Tibial nerve (tissue), 4 donors: ENCODE results near the gene HIPK2. TPM values are rescaled to one million over a fixed set of nuclear protein-coding genes. Genes with fewer than 3 reads are reported as not detected.

Experiments used
- DNase-seq, 2 donors: peaks; one replicate each; pipeline ENCODE4 v3.0.0-alpha.2; 2019; ENCODE audit warnings: low spot score in 2 of 2
- H3K27ac ChIP-seq, 4 donors: fragments of 200-600 bp; sonication (generic) in 3 of 4; one replicate each; pipeline ENCODE4 v1.5.1; 2017 to 2019; ENCODE audit warnings: mild to moderate bottlenecking in 1 of 4
- H3K27me3 ChIP-seq, 2 donors: fragments of 200-600 bp; sonication (generic) in 1 of 2; one replicate each; pipeline versions ENCODE4 v1.5.1 to v1.6.0; 2017 to 2019
- H3K36me3 ChIP-seq, 3 donors: fragments of 200-600 bp; sonication (generic); one replicate each; pipeline ENCODE4 v1.5.1; 2018 to 2019
- H3K4me1 ChIP-seq, 4 donors: fragments of 200-600 bp; sonication (generic) in 3 of 4; one replicate each; pipeline ENCODE4 v1.5.1; 2017 to 2019
- H3K4me3 ChIP-seq, 4 donors: fragments of 200-600 bp; sonication (generic) in 3 of 4; one replicate each; pipeline ENCODE4 v1.5.1; 2017 to 2019; ENCODE audit warnings: mild to moderate bottlenecking in 1 of 4, moderate library complexity in 1 of 4
- H3K9me3 ChIP-seq, 4 donors: fragments of 200-600 bp; sonication (generic) in 3 of 4; one replicate each; pipeline ENCODE4 v1.5.1; 2017 to 2019
- CTCF ChIP-seq, 5 experiments: fragments of 200-600 bp in 3 of 5; fragments of 450-650 bp in 2 of 5; sonication (generic) in 3 of 5; IDR thresholded peaks; one replicate each; pipeline ENCODE4 v1.5.1; 2016 to 2019; ENCODE audit warnings: antibody characterized with exemption in 5 of 5, mild to moderate bottlenecking in 3 of 5, moderate library complexity in 2 of 5
- EP300 ChIP-seq, 2 donors: sonication (generic); formaldehyde crosslinking; IDR thresholded peaks; one replicate each; pipeline ENCODE4 v1.6.1; 2017; ENCODE audit warnings: antibody characterized with exemption in 2 of 2, mild to moderate bottlenecking in 1 of 2
- POLR2A ChIP-seq, 2 donors: fragments of 450-650 bp; IDR thresholded peaks; one replicate each; pipeline ENCODE4 v1.6.1; 2017; ENCODE audit warnings: antibody characterized with exemption in 2 of 2, mild to moderate bottlenecking in 2 of 2, moderate library complexity in 2 of 2
- WGBS, 2 donors: methylation state at CpG; one replicate each; pipeline ENCODE4 v1.1.5; 2018; 5-methylcytosine and 5-hydroxymethylcytosine counted together
- total RNA-seq, 4 donors: library from RNA; depleted of rRNA; stranded (reverse); fragments of >200 nt; gene quantifications; one replicate each; pipeline ENCODE4 v1.1.0, GENCODE V29; 2016

HIPK2 gene
- total RNA-seq, 4 donors from 2014 or later = 24.9 to 41.1 (median 29.7) TPM

- Histone ChIP-seq H3K9me3 (peaks cover 0 to 13% (median 0%) of the 10 kb centered on the region in 4 donors), H3K4me1 (peaks cover 0 to 35% (median 17%) of the 10 kb centered on the region in 4 donors), H3K4me3 (no peak overlapping the region), H3K27ac (peak overlapping the region in 1 of 4 donors; percentile 43), H3K36me3 (peaks cover 0 to 9% (median 3%) of the 10 kb centered on the region in 3 donors), H3K27me3 (no peaks in the 10 kb centered on the region)
- TF ChIP-seq EP300 (IDR thresholded peaks at IDR 0.05) = no peak
- TF ChIP-seq CTCF (IDR thresholded peaks at IDR 0.05) = no peak
- no peak for TF ChIP-seq POLR2A (IDR thresholded peaks at IDR 0.05)
- no peak for DNase-seq
- 97 to 98% methylated on average over 6 of the region's 6 CpGs for WGBS, 2 donors
Measured at GRCh38 chr7:139681463-139681755, 96.4 kb downstream of the HIPK2 start.

DNA sequence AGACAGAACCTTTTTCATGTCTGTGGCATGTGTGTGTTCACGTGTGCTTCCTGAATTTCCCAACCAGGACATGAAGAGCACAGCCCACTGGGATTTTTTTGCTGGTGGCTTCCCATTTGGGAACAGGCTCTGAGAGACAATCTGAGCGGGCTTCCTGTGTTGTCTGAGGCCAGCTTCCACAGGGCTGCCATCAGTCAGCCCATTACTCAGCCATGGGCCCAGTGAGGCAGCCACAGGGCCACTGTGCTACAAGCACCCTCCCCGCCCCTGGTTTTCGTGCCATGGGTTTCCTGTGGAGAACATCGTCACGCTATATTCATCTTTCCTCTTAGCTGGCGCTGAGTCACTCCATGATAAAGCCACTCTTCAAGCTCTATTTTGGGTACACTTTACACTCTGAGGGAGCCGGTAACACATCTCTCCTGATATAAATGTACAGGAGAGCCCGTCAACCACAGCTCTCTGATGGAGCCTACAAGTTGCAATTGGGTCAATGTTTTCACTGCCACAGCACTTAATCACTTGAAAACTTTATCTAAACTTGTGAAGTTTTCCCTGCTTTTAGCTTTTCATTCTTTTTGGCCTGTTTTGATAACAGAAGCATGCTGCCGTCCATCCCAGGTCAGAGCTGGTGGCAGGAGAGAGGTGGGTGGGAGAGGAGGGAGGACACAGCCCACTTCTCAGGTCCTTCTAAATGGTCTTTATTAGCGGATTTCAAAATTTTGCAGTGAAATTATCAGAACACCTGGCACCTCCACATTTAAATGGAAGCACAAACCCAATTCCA lies 96.9 kb downstream of the HIPK2 start:
- Histone ChIP-seq H3K4me3 (no peak overlapping the region), H3K27me3 (no peaks in the 10 kb centered on the region)

GRCh38 chr7:139679731-139680594 lies 97.8 kb downstream of the HIPK2 start:
- peaks cover 0 to 35% (median 17%) of the 10 kb centered on the region in 4 donors for H3K4me1 ChIP-seq
- no peak for DNase-seq
- peak overlapping the region; percentile 19 to 57 (median 48) for H3K27ac ChIP-seq
- H3K27me3 ChIP-seq = no peaks in the 10 kb centered on the region
- WGBS, 2 donors = 44 to 54% methylated on average over 13 of the region's 13 CpGs
- no peak for TF ChIP-seq CTCF (IDR thresholded peaks at IDR 0.05)
- no peak for TF ChIP-seq EP300 (IDR thresholded peaks at IDR 0.05)
- TF ChIP-seq POLR2A (IDR thresholded peaks at IDR 0.05) = no peak
- no peaks in the 10 kb centered on the region for H3K9me3 ChIP-seq
- H3K36me3 ChIP-seq = no peaks in the 10 kb centered on the region
- H3K4me3 ChIP-seq = no peak overlapping the region

More for the DNA sequence above, 96.9 kb downstream of the HIPK2 start:
- DNase-seq = peak in 1 of 2 donors; percentile 16
- peaks cover 0 to 4% (median 0%) of the 10 kb centered on the region in 3 donors for H3K36me3 ChIP-seq
- peaks cover 0 to 8% (median 0%) of the 10 kb centered on the region in 4 donors for H3K9me3 ChIP-seq
- peaks cover 0 to 35% (median 17%) of the 10 kb centered on the region in 4 donors for H3K4me1 ChIP-seq
- peak overlapping the region; percentile 19 to 57 (median 48) for H3K27ac ChIP-seq
- no peak for TF ChIP-seq CTCF (IDR thresholded peaks at IDR 0.05)
- TF ChIP-seq POLR2A (IDR thresholded peaks at IDR 0.05) = no peak
- peak in 1 of 2 donors; percentile 3 for TF ChIP-seq EP300 (IDR thresholded peaks at IDR 0.05)
- 81 to 90% methylated on average over 11 of the region's 11 CpGs for WGBS, 2 donors

DNA sequence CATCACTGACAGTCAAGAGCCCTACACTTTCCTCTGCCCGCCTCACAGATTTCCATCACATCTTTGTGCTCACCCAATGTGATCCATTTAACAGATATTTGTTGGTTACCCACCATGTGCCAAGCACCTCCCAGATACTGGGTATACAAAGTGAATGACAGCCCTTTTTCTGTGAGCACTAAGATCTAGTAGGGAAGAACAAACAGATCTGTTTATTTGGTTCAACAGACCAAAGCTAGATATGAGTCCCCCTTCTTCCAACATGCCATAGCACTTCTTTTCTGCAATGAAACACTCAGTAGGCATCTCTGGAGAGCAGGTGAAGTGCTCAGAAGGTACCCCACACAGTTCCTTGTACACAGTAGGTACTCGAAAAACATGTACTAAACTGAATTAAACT lies 101.4 kb downstream of the HIPK2 start:
- Histone ChIP-seq H3K27me3 (no peaks in the 10 kb centered on the region), H3K9me3 (no peaks in the 10 kb centered on the region), H3K36me3 (no peaks in the 10 kb centered on the region), H3K4me1 (peaks cover 0 to 23% (median 11%) of the 10 kb centered on the region in 4 donors), H3K4me3 (no peak overlapping the region), H3K27ac (no peak overlapping the region)
- WGBS, 2 donors = 92 to 99% methylated on average over 2 of the region's 2 CpGs
- DNase-seq = no peak
- no peak for TF ChIP-seq POLR2A (IDR thresholded peaks at IDR 0.05)
- TF ChIP-seq CTCF (IDR thresholded peaks at IDR 0.05) = no peak
- no peak for TF ChIP-seq EP300 (IDR thresholded peaks at IDR 0.05)
